Coronary artery (tissue), 2 donors: ENCODE results near the gene ZSCAN12.

Experiments
- DNase-seq: peaks from one replicate; pipeline ENCODE4 v3.0.0-alpha.2; 2017; ENCODE audit warnings: low spot score
- H3K27ac ChIP-seq, 2 donors: fragments of 200-600 bp; sonication (generic); one replicate each; pipeline ENCODE4 v1.5.1; 2016 to 2019
- H3K4me3 ChIP-seq: fragments of 200-600 bp; sonication (generic); 2 replicates; pipeline ENCODE4 v1.5.1; 2016; ENCODE audit warnings: mild to moderate bottlenecking, moderate library complexity
- TF ChIP-seq, protein P1 (sequence below): fragments of 200-600 bp; sonication (generic); IDR thresholded peaks from one replicate; pipeline ENCODE4 v1.5.1; 2019; ENCODE audit warnings: antibody characterized with exemption

Gene ZSCAN12

DNA sequence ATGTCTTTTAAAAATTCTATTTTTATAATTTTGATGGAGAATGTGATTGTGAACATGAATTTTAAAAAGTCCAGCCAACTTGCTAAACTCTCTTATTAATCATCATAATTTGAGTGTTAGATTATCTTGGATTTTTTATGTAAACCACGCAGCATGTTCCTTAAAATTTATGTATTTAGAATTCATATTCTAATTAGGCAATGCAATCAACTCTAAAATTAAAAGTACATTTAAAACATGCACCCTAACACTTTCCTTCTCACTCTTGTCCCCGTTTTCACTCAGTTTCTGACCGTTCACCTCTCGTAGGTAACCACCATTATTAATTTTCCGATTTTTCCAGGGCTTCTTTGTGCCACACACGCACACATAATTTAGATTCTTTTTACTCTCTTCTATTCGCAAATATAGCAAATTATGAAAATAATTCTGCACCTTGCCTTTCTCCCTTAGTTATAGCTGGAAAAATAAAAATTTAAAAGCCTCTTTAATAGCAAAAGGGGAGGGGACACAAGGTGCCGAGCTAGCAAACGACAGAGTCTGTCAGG, 50.1 kb downstream of the ZSCAN12 start:
- Histone ChIP-seq H3K27ac (peak overlapping the region in 1 of 2 donors; percentile 81), H3K4me3 (peak overlapping the region; percentile 78)
- DNase-seq: no peak
- TF ChIP-seq, protein P1, sequence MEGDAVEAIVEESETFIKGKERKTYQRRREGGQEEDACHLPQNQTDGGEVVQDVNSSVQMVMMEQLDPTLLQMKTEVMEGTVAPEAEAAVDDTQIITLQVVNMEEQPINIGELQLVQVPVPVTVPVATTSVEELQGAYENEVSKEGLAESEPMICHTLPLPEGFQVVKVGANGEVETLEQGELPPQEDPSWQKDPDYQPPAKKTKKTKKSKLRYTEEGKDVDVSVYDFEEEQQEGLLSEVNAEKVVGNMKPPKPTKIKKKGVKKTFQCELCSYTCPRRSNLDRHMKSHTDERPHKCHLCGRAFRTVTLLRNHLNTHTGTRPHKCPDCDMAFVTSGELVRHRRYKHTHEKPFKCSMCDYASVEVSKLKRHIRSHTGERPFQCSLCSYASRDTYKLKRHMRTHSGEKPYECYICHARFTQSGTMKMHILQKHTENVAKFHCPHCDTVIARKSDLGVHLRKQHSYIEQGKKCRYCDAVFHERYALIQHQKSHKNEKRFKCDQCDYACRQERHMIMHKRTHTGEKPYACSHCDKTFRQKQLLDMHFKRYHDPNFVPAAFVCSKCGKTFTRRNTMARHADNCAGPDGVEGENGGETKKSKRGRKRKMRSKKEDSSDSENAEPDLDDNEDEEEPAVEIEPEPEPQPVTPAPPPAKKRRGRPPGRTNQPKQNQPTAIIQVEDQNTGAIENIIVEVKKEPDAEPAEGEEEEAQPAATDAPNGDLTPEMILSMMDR: no peak

DNA sequence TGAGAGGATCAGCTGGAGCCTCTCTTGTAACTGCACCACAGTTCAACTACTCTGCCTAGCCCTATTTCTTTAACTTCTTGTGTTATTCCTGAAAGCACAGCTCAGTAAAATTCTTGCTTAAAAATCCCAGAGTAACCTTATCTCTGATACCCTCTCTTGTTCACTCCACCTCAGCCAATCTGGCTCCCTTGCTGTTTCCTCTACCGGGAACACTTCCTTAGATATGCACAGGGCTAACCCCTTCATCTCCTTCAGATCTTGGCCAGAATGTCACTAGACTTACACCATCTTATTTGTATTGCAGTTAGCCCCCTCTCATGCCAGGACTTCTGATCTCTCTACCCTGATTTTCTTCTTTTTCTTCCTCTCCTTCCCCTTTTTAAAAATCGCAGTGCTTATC, 52.4 kb downstream of the ZSCAN12 start:
- no peak for DNase-seq
- TF ChIP-seq, protein P1: no peak
- Histone ChIP-seq H3K4me3 (no peak overlapping the region), H3K27ac (no peak overlapping the region)

DNA sequence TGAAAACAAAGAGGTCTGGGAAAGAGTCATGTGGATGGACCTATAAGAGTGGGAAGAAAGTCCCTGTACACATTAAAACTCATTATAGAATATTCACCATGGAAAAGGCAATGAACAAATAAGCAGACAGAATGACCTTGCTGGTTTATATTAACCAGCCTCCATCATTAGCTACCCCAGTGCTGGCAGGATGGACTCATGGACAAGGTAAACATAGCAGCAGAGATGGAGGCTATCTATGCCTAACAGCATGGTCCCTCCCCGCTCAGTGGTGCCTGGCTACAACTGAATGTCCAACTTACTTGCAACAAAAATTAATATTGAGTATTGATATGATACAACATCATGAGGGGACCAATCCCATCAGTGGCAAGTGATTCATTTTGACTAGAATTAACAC, 54.3 kb downstream of the ZSCAN12 start:
- DNase-seq: no peak
- Histone ChIP-seq H3K27ac (no peak overlapping the region), H3K4me3 (no peak overlapping the region)
- TF ChIP-seq, protein P1: no peak

DNA sequence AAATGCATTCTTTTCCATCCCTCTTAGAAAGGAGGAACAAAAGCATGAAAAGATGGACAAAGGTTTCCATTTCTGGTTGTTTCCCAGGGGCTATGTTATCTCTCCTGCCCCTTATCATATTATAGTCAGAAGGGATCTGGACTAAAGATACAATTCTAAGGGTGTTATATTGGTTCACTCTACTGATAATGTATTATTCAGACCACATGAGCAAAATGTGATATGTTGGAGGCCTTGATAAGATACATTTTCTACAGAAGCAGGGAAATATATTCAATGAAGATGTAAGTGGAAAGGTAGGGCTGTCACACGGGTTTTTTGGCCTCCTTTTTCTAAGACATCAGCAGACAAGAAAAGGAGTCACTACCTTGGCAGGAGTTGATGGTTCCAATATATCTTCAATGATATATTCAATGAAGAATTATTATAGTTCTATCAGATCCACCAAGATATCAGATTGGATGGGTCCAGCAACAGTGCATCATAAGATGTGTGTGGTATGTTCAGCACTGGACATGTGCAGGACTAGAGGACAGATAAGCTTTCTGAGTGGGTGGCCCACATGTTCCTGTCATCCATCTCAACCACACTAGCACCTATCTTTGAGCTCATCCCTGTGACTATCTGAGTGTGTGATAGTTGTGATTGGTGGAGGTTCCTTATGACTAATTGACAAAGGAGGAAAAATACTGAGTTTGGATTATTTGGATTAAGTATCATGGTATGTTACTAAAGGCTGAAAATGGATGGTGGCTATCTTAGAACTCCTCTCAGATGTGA, 55.5 kb downstream of the ZSCAN12 start:
- no peak overlapping the region for H3K4me3 ChIP-seq
- no peak for DNase-seq
- H3K27ac ChIP-seq: no peak overlapping the region
- TF ChIP-seq, protein P1: no peak

DNA sequence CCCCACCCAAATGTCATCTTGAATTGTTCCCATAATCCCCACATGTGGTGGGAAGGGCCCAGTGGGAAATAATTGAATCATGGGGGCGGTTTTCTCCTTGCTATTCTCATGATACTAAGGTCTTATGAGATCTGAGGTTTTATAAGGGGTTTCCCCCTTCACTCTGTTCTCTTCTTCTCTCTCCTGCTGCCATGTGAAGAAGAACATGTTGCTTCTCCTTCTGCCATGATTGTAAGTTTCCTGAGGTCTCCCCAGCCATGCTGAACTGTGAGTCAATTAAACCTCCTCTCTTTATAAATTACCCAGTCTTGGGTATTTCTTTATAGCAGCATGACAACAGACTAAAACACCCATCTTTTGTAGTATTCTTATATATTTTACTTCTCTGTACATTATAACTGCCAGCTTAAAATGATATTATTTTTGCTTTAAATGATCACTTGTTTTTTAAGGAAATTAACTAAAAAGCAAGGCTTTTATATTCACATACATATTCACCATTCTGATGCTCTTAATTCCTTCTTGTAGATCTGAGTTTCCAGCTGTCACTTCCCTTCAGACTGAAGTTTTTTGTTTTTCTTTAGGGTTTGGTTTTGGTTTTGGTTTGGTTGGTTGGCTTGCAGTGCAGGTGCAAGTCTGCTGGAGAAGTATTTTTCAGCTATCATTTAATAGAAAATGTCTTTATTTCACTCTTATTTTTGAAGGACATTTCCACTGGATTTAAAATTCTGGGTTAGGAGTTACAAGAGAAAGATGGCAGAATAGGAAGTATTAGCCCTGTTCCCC, 59.0 kb downstream of the ZSCAN12 start:
- no peak for DNase-seq
- TF ChIP-seq, protein P1: no peak

DNA sequence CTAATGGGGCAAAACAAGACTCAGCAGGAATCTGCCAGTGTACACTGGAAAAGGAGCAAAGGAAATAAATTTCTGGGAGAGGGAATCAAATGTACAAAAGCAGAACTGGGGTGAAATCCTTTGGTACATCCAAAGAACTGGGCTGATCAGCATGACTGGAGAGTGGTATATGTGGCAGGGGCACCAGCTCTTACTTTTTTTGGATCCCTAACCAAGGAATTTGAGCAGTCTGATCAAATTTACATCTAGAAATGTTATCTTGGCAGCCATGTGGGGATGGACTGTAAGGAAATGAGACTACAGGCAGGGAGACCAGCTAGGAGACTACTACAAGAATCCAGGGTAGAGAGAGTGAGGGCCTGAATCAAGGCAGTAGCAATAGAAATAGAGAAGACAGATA, 62.4 kb downstream of the ZSCAN12 start:
- peak overlapping the region; percentile 95 to 97 for H3K27ac ChIP-seq
- TF ChIP-seq, protein P1: no peak
- DNase-seq: no peak
- H3K4me3 ChIP-seq: peak overlapping the region; percentile 81

More for the DNA sequence above, 59.0 kb downstream of the ZSCAN12 start:
- no peak overlapping the region for H3K27ac ChIP-seq
- H3K4me3 ChIP-seq: no peak overlapping the region
